GM23248 (cell line): ENCODE results near the gene ADCY7.

Experiments used
- EZH2 ChIP-seq: fragments of 200-600 bp; sonication (generic); IDR thresholded peaks from 2 replicates; pipeline ENCODE4 v1.6.1; 2018; ENCODE audit warnings: antibody characterized with exemption, mild to moderate bottlenecking; ENCODE audit not compliant: insufficient read depth, poor library complexity, severe bottlenecking
- EZH2phosphoT487 ChIP-seq: fragments of 200-600 bp; sonication (generic); IDR thresholded peaks from 2 replicates; pipeline ENCODE4 v1.6.1; 2018; ENCODE audit warnings: antibody characterized with exemption, moderate library complexity, mild to moderate bottlenecking, low read depth; ENCODE audit not compliant: insufficient read depth

DNA sequence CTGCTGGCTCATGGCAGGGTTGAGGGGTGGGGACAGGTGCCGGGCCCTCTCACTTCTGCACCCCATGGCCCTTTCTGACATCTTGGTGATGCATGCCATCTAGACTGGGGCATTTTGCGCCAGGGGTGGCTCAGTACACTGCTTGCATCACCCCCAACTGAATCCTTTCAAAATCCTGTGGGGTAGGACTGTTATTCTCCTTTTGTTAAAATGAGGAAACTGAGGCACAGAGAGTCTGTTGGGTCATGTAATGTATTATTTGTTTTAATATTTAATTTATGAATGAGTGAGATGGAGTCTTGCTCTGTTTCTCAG lies 9.9 kb downstream of the ADCY7 start:
- TF ChIP-seq EZH2phosphoT487 (no peak), EZH2 (no peak)
